Fibroblast of pulmonary artery (primary cell): ENCODE measurements around the gene MYRFL.

ENCODE experiments used
- DNase-seq: peaks from one replicate; pipeline ENCODE4 v3.0.0-alpha.2; 2010; ENCODE audit warnings: low read depth
- H3K4me3 ChIP-seq: replicated peaks from 2 replicates; pipeline ENCODE4 v1.5.1; 2011; ENCODE audit warnings: low read depth, mild to moderate bottlenecking, control low read depth, low read length, moderate library complexity
- TF ChIP-seq, protein P1 (sequence below): IDR thresholded peaks from 2 replicates; pipeline ENCODE4 v1.5.1; 2011; ENCODE audit warnings: mild to moderate bottlenecking, control low read depth, low read length, inconsistent platforms; ENCODE audit errors: missing control alignments

Gene MYRFL

DNA sequence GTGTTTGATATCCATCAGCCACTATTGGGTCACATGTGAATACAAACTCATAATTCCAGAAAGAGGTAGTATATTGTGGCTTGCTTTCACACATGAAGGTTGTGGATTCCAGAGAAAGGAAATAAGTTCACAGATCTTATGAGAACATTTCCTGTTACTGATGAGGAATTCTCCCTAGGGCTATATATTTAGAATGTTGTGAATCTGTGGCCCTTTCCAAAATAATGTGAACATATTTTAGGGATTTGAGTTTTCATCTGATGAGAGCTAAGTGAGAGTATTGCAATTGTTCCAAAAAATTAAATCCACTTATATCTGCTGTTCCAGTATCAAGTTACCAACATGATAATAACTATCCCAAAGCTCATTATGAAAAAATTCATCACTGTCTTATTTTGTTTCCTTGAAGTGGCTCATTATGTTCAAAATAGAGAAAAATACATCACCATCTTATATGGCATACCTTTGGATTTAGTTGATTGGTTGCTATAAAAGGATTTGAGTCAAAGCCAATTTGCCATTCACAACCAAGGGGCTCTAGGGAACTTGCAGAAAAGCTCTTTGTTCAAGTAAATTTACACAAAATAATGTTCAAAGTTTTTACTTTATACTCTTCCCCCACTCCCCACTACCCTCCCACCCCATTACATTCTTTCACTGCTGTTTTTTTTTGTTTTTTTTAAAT, 76.3 kb downstream of the MYRFL start:
- DNase-seq, result peak; percentile 41
- TF ChIP-seq, protein P1, sequence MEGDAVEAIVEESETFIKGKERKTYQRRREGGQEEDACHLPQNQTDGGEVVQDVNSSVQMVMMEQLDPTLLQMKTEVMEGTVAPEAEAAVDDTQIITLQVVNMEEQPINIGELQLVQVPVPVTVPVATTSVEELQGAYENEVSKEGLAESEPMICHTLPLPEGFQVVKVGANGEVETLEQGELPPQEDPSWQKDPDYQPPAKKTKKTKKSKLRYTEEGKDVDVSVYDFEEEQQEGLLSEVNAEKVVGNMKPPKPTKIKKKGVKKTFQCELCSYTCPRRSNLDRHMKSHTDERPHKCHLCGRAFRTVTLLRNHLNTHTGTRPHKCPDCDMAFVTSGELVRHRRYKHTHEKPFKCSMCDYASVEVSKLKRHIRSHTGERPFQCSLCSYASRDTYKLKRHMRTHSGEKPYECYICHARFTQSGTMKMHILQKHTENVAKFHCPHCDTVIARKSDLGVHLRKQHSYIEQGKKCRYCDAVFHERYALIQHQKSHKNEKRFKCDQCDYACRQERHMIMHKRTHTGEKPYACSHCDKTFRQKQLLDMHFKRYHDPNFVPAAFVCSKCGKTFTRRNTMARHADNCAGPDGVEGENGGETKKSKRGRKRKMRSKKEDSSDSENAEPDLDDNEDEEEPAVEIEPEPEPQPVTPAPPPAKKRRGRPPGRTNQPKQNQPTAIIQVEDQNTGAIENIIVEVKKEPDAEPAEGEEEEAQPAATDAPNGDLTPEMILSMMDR, result no peak
- H3K4me3 ChIP-seq, result no peak overlapping the region

DNA sequence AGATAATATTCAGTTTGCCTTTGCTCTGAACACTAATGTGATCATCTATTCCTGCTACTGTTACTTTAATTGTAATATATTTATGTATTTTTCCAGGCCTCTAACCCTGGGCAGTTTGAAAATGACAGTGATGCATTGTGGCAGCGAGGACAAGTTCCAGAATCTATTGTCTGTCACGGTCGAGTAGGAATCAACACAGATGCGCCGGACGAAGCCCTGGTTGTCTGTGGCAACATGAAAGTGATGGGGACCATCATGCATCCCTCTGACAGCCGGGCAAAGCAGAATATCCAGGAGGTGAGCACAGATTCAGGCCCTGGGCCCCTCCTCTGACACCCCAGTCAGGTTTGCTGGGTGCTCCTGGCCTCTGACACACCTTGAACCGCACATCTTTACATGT, 78.5 kb downstream of the MYRFL start:
- DNase-seq, result no peak
- TF ChIP-seq, protein P1, result no peak
- H3K4me3 ChIP-seq, result no peak overlapping the region

DNA sequence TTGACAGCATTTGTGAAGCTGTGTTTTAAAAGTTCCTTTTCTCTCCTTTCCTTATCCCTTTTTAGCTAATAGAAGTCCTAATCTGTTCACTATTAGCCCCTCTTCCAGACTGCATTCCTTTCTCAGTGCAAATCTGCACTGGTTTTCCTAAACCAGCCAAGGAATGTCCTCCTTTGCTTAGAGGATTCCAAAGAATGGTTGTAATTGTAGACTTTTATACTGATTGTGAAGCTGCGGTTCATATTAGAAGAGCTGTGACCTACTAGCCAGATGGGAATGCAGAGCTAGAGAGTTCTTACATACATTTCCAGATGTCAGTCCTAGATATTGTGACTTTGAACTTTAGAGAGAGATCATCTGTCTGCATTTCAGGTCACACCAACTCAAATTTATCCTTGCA, 79.8 kb downstream of the MYRFL start:
- TF ChIP-seq, protein P1, result no peak

DNA sequence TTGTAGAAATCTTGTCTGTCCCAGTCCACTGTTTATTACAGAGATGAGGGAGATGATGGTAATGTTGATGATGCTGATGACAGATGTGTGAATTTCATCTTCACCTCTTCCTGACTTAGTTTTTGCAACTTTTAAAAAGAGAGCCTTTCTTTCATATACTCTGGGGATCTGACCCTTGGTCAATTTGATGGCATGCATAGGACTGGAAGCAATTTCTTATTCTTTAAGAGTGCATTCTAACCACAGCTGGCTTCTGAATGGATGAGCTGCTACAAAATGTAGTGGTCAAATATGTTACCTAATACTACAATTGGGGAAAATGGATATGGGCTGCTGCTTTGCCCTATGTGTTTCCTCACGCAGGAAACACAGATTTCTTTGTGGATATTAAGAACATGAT, 80.8 kb downstream of the MYRFL start:
- no peak for DNase-seq
- TF ChIP-seq, protein P1, result no peak

More for the DNA sequence above, 79.8 kb downstream of the MYRFL start:
- peak; percentile 78 for DNase-seq
- H3K4me3 ChIP-seq, result no peak overlapping the region

DNA sequence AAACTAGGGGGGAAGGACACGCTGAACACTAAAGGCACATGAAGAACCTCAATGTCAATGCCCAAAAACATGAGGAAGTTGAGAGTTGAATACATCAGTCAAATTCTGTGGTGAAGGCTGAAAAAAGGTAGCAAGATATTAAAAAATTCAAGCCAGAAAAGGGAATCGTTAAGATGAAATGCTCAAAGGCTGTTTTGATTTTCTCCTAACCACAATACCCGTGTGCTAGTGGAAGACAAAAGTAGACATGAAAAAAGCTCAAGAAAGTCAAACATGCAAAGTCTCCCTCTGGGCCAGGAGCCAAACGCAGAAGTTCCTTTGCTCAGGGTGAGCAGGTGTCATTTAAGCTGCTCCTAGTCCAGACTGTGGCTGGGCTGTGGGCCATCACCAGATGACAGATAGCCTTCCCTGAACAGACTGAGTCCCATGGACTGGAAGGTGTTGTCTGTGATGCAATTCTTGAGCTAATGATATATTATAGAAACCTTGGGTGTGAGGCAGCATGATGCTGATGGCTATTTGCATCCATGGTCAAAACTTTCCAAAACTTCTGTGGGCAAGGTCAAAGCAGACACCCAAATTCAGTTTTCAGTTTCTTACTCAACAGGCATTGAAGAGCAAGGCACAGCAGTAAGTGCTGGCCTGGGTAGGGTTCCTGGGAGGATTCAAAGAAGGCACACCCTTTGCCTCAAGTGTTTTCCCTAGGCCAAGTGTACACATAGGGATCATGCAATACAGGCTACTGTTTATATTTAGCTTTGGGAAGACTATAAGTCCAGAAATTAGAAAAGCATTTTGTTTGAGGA, 81.6 kb downstream of the MYRFL start:
- TF ChIP-seq, protein P1, result no peak
- DNase-seq, result no peak
- no peak overlapping the region for H3K4me3 ChIP-seq

More for the DNA sequence above, 80.8 kb downstream of the MYRFL start:
- H3K4me3 ChIP-seq, result no peak overlapping the region

DNA sequence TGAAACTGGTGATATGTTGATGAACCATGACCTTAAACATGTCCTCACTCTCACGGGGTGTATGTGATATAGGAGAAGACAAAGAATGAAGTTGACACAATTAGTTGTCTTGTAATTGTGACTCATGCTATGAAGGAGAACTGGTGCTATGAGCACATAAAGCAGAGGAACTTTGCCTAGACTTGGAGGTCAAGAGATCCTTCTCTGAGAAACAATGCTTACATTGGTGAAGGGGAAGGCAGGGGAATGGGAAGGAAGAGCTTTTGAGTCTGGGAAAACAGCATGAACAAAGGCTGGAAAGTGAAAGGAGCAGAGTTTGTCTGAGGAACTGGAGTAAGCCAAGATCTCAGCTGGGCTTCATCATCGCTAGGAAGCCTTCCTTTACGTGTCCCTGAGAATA, 83.2 kb downstream of the MYRFL start:
- peak; percentile 85 for DNase-seq
- TF ChIP-seq, protein P1, result no peak
- no peak overlapping the region for H3K4me3 ChIP-seq

DNA sequence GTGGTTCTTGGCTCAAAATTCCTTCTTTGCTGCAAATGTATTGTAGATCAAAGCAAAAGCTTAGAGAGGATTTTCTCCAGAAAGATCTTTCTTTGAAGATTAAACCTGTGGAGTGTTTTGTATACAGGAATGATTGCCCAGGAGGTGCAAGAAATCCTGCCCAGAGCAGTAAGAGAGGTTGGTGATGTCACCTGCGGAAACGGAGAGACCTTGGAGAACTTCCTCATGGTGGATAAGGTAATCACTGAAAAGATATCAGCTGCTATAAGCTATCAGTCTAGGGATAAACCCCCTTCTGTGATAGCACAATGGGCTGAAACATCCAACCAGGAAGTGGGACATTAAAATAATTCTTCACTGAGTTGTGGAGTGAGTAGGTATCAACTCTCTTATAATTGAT, 85.7 kb downstream of the MYRFL start:
- TF ChIP-seq, protein P1, result no peak
- no peak overlapping the region for H3K4me3 ChIP-seq
- no peak for DNase-seq
